ENCODE measurements around the gene CENPP. TPM values are rescaled to one million over a fixed set of nuclear protein-coding genes. Genes with fewer than 3 reads are reported as not detected.

The CENPP gene
- total RNA-seq, 1 donor from 2014 or later = 5.4 TPM

DNA sequence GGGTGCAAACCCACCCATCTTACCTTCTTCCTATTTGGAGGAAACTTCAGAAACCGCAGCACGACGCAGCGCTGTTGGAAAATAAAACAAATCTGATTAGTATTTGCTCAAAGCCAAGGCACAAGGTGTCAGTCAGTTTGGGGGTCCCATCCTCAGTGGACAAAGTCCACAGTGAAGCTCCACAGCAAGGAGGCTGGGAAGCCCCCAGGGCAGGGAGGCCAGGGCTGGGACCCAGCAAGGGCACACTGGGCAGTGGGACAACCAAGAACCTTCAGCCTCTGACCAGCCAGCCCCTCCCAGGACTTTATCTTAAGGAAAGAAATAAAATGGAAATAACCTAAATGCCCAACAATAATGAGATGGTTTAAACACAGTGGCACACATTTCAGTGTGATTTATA is 332.9 kb downstream of the CENPP start:
- H3K36me3 ChIP-seq = peaks cover 17% of the 10 kb centered on the region
- H3K4me3 ChIP-seq = no peak overlapping the region
- H3K9me3 ChIP-seq (replicated peaks) = no peaks in the 10 kb centered on the region
- intact Hi-C loops (cut with micrococcal nuclease) = no loop called here
- peaks cover 34% of the 10 kb centered on the region for H3K4me1 ChIP-seq
- DNase-seq = no peak
- no peak overlapping the region for H3K27ac ChIP-seq (replicated peaks)
- no peaks in the 10 kb centered on the region for H3K27me3 ChIP-seq (ENCODE audit: low read depth)
- no peak for TF ChIP-seq CTCF (IDR thresholded peaks at IDR 0.05; ENCODE audit: borderline replicate concordance)

DNA sequence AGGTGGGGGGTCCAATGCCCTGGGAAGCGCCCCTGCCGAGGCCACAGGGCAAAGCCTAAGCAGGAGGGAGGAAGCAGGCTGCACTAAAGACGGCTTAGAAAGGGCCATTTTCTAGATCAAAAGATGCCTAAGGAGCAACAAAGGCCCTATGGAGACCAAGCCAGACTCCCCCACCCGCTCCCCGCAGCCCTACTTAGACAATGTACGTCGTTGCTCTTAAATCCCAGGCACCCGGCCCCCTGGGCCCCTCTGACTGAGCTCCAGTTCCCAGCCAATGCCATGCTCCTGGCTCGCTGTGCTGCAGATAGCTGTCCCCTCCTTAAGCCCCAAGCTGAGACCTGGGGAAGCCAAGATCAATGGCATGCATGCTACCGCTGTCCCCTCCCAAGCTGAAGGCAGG is 333.8 kb downstream of the CENPP start:
- TF ChIP-seq CTCF (IDR thresholded peaks at IDR 0.05; ENCODE audit: borderline replicate concordance) = no peak
- Histone ChIP-seq H3K4me3 (no peak overlapping the region), H3K4me1 (peaks cover 40% of the 10 kb centered on the region), H3K36me3 (peaks cover 10% of the 10 kb centered on the region), H3K27me3 (ENCODE audit: low read depth) (no peaks in the 10 kb centered on the region), H3K27ac (replicated peaks) (no peak overlapping the region), H3K9me3 (replicated peaks) (no peaks in the 10 kb centered on the region)
- DNase-seq = no peak
- intact Hi-C loops (cut with micrococcal nuclease) = no loop called here

DNA sequence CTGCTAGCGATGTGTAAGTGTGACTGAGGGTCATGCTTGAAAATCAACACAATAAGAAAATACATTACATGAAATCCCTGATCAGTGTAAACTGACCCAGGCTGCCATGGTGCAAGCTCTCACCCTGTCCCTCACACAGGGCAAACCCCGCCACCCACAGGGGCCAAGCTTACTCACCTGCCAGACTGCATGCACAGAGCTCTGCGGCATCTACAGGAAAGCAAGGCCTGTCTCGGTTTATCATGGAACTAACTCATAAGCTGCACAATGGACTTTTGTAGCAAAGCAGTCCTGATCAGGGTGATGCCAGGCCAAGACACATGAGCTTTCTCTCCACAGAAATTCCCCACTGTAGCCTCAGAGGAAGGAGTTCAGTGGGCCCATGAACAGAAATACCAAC is 334.5 kb downstream of the CENPP start:
- TF ChIP-seq CTCF (IDR thresholded peaks at IDR 0.05; ENCODE audit: borderline replicate concordance) = no peak
- intact Hi-C loops (cut with micrococcal nuclease) = no loop called here
- Histone ChIP-seq H3K27me3 (ENCODE audit: low read depth) (no peaks in the 10 kb centered on the region), H3K9me3 (replicated peaks) (no peaks in the 10 kb centered on the region), H3K36me3 (peaks cover 10% of the 10 kb centered on the region), H3K4me1 (peaks cover 40% of the 10 kb centered on the region), H3K27ac (replicated peaks) (no peak overlapping the region), H3K4me3 (no peak overlapping the region)
- DNase-seq = no peak

DNA sequence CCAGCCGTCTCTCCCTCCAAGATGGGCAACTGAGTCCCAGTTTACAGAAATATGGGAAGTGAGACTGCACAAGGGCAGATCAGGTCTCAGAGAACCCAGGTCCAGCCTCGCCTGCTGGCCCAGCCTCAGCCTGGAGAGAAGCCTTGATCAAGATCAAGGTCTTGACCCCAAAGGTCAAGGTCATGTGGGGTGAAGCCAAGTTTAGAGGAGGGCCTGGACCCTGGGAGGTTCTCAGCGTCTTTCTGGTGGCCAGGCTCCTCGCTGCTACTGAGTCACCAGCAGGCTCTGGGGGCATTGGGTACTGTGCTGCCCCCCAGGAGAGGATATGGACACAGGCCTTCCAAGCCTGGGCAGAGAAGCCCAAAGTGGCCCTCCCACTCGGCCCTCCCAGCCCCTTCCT is 335.4 kb downstream of the CENPP start:
- no peaks in the 10 kb centered on the region for H3K9me3 ChIP-seq (replicated peaks)
- no peak overlapping the region for H3K4me3 ChIP-seq
- intact Hi-C loops (cut with micrococcal nuclease) = no loop called here
- no peak overlapping the region for H3K27ac ChIP-seq (replicated peaks)
- H3K4me1 ChIP-seq = peaks cover 48% of the 10 kb centered on the region
- TF ChIP-seq CTCF (IDR thresholded peaks at IDR 0.05; ENCODE audit: borderline replicate concordance) = no peak
- peaks cover 8% of the 10 kb centered on the region for H3K36me3 ChIP-seq
- DNase-seq = no peak
- H3K27me3 ChIP-seq (ENCODE audit: low read depth) = no peaks in the 10 kb centered on the region

- Histone ChIP-seq H3K36me3 (peaks cover 12% of the 10 kb centered on the region), H3K4me3 (no peak overlapping the region), H3K27ac (replicated peaks) (no peak overlapping the region), H3K9me3 (replicated peaks) (no peaks in the 10 kb centered on the region), H3K4me1 (peaks cover 54% of the 10 kb centered on the region), H3K27me3 (ENCODE audit: low read depth) (no peaks in the 10 kb centered on the region)
- no peak for TF ChIP-seq CTCF (IDR thresholded peaks at IDR 0.05; ENCODE audit: borderline replicate concordance)
- no peak for DNase-seq
- intact Hi-C loops (cut with micrococcal nuclease) = no loop called here
Measured at GRCh38 chr9:92661743-92662142, 336.0 kb downstream of the CENPP start.

DNA sequence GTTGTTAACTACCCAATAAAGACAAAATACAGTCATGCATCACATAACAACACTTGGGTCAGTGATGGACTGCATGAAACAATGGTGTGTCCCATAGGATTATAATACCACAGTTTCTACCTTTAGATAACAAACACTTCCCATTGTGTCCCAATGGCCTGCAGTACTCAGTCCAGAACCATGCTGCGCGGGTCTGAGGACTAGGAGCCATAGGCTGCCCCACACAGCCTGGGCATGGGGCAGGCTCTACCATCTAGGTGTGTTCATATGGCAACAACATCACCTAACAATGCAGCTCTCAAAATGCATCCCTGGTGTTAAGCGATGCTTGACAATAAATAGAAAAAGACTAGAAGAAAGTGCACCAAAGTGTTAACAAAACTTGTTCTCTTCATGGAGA is 337.4 kb downstream of the CENPP start:
- H3K4me1 ChIP-seq = peaks cover 58% of the 10 kb centered on the region
- H3K9me3 ChIP-seq (replicated peaks) = no peaks in the 10 kb centered on the region
- no peak overlapping the region for H3K27ac ChIP-seq (replicated peaks)
- H3K36me3 ChIP-seq = peaks cover 13% of the 10 kb centered on the region
- H3K27me3 ChIP-seq (ENCODE audit: low read depth) = no peaks in the 10 kb centered on the region
- H3K4me3 ChIP-seq = no peak overlapping the region
- TF ChIP-seq CTCF (IDR thresholded peaks at IDR 0.05; ENCODE audit: borderline replicate concordance) = no peak
- intact Hi-C loops (cut with micrococcal nuclease) = no loop called here
- DNase-seq = no peak

All from left ventricle myocardium inferior (tissue), 1 donor.